HG03045 (cell line): ENCODE data around the gene TGFB2.

ENCODE experiments used
- ATAC-seq: cut with Tn5 transposase; IDR thresholded peaks from one replicate; pipeline ENCODE4 v1.9.1; 2021; ENCODE audit warnings: mild to moderate bottlenecking, moderate library complexity; ENCODE audit not compliant: unreplicated experiment

Gene TGFB2

GRCh38 chr1:218459878-218460711 lies 115.0 kb downstream of the TGFB2 start:
- no peak for ATAC-seq

GRCh38 chr1:218461351-218461750 lies 116.2 kb downstream of the TGFB2 start:
- no peak for ATAC-seq

GRCh38 chr1:218462116-218462515 lies 117.0 kb downstream of the TGFB2 start:
- ATAC-seq, result no peak

GRCh38 chr1:218462587-218462986 lies 117.5 kb downstream of the TGFB2 start:
- no peak for ATAC-seq

DNA sequence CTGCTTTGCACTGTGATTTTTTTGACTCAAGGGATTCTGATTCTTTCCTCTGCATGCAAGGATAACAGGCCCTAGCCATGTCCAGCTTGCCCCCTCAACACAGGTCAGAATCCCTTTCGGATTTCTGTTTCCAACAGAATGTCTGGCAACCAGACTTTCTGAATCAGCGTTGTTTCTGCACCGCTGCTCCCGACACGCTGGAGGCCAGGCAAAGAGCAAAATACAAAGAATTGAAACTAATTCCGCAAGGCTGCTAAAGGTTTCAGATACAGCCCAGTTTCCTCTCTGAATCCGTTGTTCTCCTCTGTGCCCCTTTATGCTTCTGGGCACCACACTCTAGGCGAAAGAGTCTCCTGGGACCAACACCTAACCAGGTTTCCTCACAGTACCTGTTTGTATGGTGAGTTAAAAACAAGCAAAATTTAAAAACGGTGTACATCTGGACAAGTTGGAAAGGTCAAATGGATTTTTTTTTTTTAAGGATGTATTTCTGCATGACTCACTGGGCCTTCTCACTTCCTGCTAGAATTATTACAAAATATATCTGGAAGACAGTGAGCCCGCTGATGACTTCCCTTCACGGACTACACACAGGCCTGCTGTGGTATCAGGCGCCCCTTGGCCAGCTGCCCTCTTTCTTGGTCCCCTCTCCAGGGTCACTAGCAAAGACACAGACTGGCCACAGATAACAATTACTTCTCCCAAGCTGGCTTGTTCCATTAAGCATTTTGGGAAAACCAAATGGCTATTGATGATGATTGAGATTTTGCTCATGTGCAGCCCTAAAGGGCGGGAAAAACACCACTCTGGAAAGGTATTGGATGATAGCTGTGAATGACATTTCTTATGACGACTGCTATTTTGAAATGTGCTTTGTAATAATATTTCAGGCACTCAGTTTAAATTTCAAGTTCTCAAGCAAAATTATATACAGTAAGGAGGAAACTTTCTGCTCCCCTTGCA lies 118.3 kb downstream of the TGFB2 start:
- no peak for ATAC-seq

- ATAC-seq, result no peak
Observed at GRCh38 chr1:218464871-218465270, 119.7 kb downstream of the TGFB2 start.

- no peak for ATAC-seq
Observed at GRCh38 chr1:218466341-218467010, 121.3 kb downstream of the TGFB2 start.

GRCh38 chr1:218467101-218468072 lies 122.3 kb downstream of the TGFB2 start:
- ATAC-seq, result no peak

DNA sequence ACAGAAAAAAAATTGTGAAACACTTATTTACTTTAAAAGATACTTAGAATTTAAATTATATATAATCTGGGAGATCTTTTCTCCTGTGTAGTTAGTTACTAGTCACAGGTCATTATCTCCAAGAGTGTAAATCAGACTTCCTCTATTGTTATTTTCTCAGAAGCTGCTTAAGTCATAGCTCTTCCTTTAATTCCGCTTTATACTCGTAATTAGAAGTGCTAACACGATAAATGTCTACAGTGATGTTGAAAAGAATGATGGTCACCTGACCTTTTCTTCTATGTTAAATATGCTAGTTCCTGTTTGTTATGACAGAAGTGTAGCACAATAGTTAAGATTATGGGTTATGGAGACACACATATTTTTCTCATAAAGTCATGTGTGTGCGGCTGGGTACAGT lies 123.6 kb downstream of the TGFB2 start:
- no peak for ATAC-seq

GRCh38 chr1:218472885-218473284 lies 127.7 kb downstream of the TGFB2 start:
- no peak for ATAC-seq

- ATAC-seq, result no peak
Observed at GRCh38 chr1:218473522-218473921, 128.4 kb downstream of the TGFB2 start.

DNA sequence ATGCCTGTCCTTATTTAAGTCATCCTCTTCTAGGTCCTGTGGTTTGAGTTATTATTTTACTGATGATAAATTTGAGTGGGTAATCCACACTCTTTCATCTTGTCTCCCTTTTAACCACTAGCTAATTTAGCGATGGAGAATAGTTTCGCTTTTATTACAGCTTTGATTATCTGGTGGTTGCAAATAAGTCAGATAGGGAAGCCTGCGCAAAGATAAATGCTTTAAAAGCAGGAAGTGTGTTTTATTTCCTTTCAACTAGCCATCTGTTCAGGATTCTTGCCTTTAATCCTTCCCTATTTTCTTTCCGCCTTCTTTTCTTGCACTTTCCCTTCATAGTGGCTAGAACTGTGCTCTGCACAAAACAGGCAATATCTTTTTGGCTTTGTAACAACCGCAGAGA lies 129.0 kb downstream of the TGFB2 start:
- ATAC-seq, result no peak

DNA sequence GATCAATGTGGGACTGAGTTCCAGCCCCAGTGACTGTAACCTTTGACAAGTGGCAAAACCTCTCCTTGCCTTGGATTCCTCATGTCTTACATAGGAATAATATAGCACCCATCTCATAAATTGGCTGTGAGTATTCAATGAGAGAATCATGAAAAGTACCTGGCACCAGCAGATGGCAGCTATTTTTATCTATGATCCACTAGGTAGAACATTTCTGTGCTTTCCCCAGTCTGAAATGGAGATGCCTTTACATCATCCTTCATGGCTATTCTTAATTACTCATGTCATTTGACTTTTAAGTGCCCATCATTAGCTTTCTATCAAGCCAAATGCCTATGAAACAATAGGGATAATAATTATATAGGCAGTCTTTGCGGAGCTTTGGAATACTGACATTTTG lies 130.1 kb downstream of the TGFB2 start:
- ATAC-seq, result no peak

DNA sequence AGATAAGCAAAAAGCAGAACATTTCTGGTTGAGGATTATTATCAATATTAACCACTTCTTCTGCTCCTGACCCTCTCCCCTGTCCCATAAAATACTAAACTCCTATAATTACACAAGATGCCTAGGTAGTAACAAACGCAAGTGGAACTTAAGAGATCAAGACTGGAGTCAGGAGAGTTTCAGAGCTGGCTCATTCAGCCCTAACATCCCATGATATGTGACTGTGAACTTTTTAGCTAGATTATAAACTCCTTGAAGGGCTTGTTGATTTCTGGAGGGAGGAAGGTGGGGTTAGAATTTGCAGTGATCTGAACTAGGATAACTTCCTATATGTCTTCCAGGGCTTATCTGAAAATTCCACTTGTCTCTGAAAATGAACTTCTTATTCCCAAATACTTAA lies 130.6 kb downstream of the TGFB2 start:
- ATAC-seq, result no peak

GRCh38 chr1:218476385-218476784 lies 131.2 kb downstream of the TGFB2 start:
- ATAC-seq, result no peak

GRCh38 chr1:218478336-218478735 lies 133.2 kb downstream of the TGFB2 start:
- no peak for ATAC-seq

GRCh38 chr1:218479436-218480115 lies 134.4 kb downstream of the TGFB2 start:
- no peak for ATAC-seq

- ATAC-seq, result no peak
Observed at GRCh38 chr1:218480137-218480536, 135.0 kb downstream of the TGFB2 start.

- no peak for ATAC-seq
Observed at GRCh38 chr1:218480588-218481099, 135.5 kb downstream of the TGFB2 start.
